Fibroblast of the aortic adventitia (primary cell): ENCODE measurements around the gene HERC2. TPM values are rescaled to one million over a fixed set of nuclear protein-coding genes. Genes with fewer than 3 reads are reported as not detected.
"Not testable (repeated sequence)": the region's sequence is repeated elsewhere in the genome, so short reads cannot be mapped to it uniquely, and the experiment has no call there.

Experiments
- DNase-seq: peaks from one replicate; pipeline ENCODE4 v3.0.0-alpha.2; 2010; ENCODE audit warnings: low read depth
- H3K4me3 ChIP-seq: 2 replicates; pipeline ENCODE4 v1.5.1; 2011; ENCODE audit warnings: low read depth, mild to moderate bottlenecking, control low read depth, low read length, moderate library complexity
- CTCF ChIP-seq: IDR thresholded peaks from 2 replicates; pipeline ENCODE4 v1.5.1; 2011; ENCODE audit warnings: mild to moderate bottlenecking, low read length, control low read depth, inconsistent platforms; ENCODE audit not compliant: insufficient read depth
- total RNA-seq: library from RNA; depleted of rRNA; stranded (reverse); fragments of >200 nt; gene quantifications from 2 replicates; pipeline ENCODE4 v1.2.3, GENCODE V29; 2012; ENCODE audit warnings: low replicate concordance

The HERC2 gene
- total RNA-seq, 1 donor = 49.1 TPM

DNA sequence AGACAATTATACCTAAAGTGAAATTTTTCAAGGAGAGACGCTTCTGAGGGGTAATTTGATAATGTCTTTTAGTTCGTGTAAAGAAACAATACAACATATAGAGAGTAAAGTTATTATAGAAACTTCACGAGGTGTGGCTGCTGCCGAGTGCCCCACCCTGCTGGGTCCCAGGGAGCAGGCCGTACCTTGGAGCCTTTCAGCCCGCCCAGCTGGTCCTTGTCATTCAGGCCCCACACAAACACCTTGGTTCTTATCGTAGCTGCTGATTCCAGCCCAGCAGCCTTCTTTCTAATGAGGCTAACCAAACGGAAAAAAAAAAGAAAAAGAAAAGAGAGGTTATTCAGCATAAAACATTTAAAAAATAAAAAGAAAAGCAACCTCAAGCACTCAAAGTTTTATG, 139.8 kb downstream of the HERC2 start:
- no peak overlapping the region for H3K4me3 ChIP-seq
- DNase-seq = no peak
- TF ChIP-seq CTCF = no peak

DNA sequence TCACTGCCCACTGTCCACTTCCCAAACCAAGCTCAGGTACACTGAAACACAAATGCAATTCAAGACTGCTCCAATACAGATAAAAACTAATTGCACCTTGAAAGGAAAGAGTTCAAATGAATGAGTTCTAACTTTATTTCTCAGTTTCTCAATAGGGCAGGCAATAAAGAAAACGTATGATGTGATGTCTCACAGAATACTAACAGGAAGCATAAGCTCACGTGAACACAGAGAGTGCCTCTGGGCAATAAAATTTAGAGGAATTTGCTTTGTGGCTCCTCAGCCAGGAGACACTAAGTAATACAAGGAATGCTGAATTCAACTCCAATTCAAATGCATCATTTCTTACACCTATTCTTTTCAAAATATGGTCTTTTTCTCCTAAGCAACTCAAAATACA, 140.6 kb downstream of the HERC2 start:
- H3K4me3 ChIP-seq = no peak overlapping the region
- no peak for DNase-seq
- no peak for TF ChIP-seq CTCF

- no peak for DNase-seq
- H3K4me3 ChIP-seq = no peak overlapping the region
- TF ChIP-seq CTCF = no peak
Measured at GRCh38 chr15:28179270-28179669, 142.7 kb downstream of the HERC2 start.

DNA sequence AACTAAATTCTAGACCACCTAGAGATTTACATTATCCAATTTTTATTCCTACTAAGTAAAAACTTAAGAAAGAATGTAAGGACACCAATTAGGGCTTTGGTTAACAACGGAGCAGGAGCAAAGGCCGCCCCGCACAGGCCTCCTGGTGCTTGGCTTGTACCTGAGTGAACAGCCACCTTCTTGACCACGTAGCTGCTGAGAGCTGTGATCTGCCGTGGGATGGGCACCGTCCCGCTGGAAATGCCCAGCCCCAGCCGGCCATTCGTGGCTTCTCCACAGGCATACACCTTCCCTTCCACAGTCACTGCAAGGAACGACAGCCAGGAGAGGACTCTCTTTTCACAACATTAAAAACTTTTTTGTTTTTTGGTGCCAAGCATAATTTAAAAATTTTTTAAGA, 143.3 kb downstream of the HERC2 start:
- DNase-seq = no peak
- no peak overlapping the region for H3K4me3 ChIP-seq
- no peak for TF ChIP-seq CTCF

DNA sequence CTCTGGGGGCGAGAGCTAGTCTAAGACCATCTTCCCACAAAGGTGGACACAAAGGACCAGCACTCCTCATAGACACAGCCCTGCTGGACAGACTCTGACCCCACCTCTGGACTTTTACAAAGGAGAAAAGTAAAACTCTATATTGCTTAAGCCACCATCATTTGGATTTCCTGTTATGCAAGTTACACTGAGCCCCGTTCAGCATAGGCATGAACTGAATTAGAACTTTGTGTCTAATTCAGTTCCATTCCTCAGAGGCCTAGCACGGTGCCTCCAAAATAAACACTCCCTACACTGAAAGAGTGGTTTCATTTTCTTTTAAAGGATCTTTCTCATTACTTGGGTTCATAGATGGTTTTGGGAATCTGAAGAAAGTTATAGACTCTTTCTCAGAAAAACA, 143.7 kb downstream of the HERC2 start:
- no peak overlapping the region for H3K4me3 ChIP-seq

DNA sequence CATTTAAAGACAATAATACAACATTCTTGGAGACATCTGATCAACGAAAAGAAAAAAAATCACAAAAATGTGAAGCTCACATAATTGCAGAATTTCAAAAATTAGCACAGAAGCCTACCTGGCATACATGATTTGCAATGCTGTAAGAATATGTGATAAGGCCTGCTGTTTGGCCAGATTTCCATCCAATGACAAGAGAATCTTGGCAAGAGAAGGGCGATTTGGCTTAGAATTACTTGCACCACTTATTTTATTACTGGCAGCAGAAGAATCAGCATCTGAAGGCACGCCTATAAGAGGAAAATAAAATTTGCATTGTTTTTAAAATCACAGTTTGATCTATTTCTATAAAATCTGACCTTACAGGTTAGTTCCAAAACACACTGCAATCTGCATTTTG, 152.6 kb downstream of the HERC2 start:
- peak; percentile 50 for DNase-seq
- no peak overlapping the region for H3K4me3 ChIP-seq
- no peak for TF ChIP-seq CTCF

More for the DNA sequence above, 143.7 kb downstream of the HERC2 start:
- DNase-seq = peak; percentile 3
- no peak for TF ChIP-seq CTCF

- H3K4me3 ChIP-seq, DNase-seq: not testable (repeated sequence)
Measured at GRCh38 chr15:28168405-28169121, 153.4 kb downstream of the HERC2 start.
